ENCODE results near the gene TUBB4A.

The TUBB4A gene

GRCh38 chr19:6452223-6452614 is 49.9 kb downstream of the TUBB4A start:
- ChIA-PET POLR2A (no interaction called here), CTCF (no interaction called here)
- Histone ChIP-seq H3K36me3 (ENCODE audit: control insufficient read depth in 4 of 4, insufficient read depth in 4 of 4, low read length in 3 of 4) (peaks cover 0 to 27% (median 11%) of the 10 kb centered on the region in 4 experiments), H3K4me1 (ENCODE audit: control extremely low read depth in 1 of 4, control insufficient read depth in 4 of 4, insufficient read depth in 4 of 4, low read length in 3 of 4) (no peaks in the 10 kb centered on the region), H3K27me3 (replicated peaks in 2 of 5; ENCODE audit: control insufficient read depth in 4 of 5, insufficient read depth in 5 of 5, low read length in 4 of 5) (no peaks in the 10 kb centered on the region), H3K4me3 (ENCODE audit: control insufficient read depth in 1 of 7, extremely low read depth in 1 of 7, insufficient read depth in 4 of 7, low read depth in 2 of 7, low read length in 6 of 7) (no peak overlapping the region), H3K9me3 (ENCODE audit: control extremely low read depth in 1 of 5, control insufficient read depth in 4 of 5, insufficient read depth in 2 of 5, low read depth in 1 of 5, low read length in 4 of 5) (peaks cover 0 to 22% (median 14%) of the 10 kb centered on the region in 5 experiments), H3K27ac (ENCODE audit: insufficient read depth in 1 of 2, low read depth in 1 of 2, low read length in 2 of 2, poor library complexity in 1 of 2, severe bottlenecking in 2 of 2) (no peak overlapping the region)
- 96% methylated on average over 18 of the region's 19 CpGs for WGBS (ENCODE audit: insufficient coverage)
- no peak for DNase-seq

GRCh38 chr19:6451583-6452222 is 50.4 kb downstream of the TUBB4A start:
- DNase-seq = no peak
- Histone ChIP-seq H3K27me3 (replicated peaks in 2 of 5; ENCODE audit: control insufficient read depth in 4 of 5, insufficient read depth in 5 of 5, low read length in 4 of 5) (no peaks in the 10 kb centered on the region), H3K27ac (ENCODE audit: insufficient read depth in 1 of 2, low read depth in 1 of 2, low read length in 2 of 2, poor library complexity in 1 of 2, severe bottlenecking in 2 of 2) (no peak overlapping the region), H3K9me3 (ENCODE audit: control extremely low read depth in 1 of 5, control insufficient read depth in 4 of 5, insufficient read depth in 2 of 5, low read depth in 1 of 5, low read length in 4 of 5) (peaks cover 0 to 22% (median 14%) of the 10 kb centered on the region in 5 experiments), H3K4me1 (ENCODE audit: control extremely low read depth in 1 of 4, control insufficient read depth in 4 of 4, insufficient read depth in 4 of 4, low read length in 3 of 4) (no peaks in the 10 kb centered on the region), H3K36me3 (ENCODE audit: control insufficient read depth in 4 of 4, insufficient read depth in 4 of 4, low read length in 3 of 4) (peaks cover 0 to 27% (median 11%) of the 10 kb centered on the region in 4 experiments), H3K4me3 (ENCODE audit: control insufficient read depth in 1 of 7, extremely low read depth in 1 of 7, insufficient read depth in 4 of 7, low read depth in 2 of 7, low read length in 6 of 7) (no peak overlapping the region)
- ChIA-PET POLR2A (no interaction called here), CTCF (no interaction called here)
- WGBS (ENCODE audit: insufficient coverage) = 96% methylated on average over 5 of the region's 7 CpGs

DNA sequence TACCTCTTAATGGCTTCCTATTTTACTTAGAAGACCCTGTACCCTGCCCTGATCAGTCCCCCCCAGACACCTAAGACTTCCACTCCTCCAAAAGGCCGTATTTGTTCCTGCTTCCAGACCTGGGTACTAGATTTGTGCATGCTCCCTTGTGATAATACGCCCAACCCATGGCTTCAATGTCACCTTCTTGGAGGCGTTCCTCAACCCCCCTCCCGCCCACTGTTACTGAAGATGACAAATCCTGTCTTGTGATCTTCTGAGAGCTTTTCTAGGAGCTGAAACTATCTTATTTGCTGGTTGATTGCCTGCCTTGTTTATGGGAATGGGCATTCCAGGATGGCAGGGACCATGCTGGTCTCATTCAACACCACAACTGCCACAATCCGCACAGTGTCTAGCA is 51.9 kb downstream of the TUBB4A start:
- H3K9me3 ChIP-seq (ENCODE audit: control extremely low read depth in 1 of 5, control insufficient read depth in 4 of 5, insufficient read depth in 2 of 5, low read depth in 1 of 5, low read length in 4 of 5) = peaks cover 0 to 22% (median 12%) of the 10 kb centered on the region in 5 experiments
- peaks cover 0 to 26% (median 10%) of the 10 kb centered on the region in 4 experiments for H3K36me3 ChIP-seq (ENCODE audit: control insufficient read depth in 4 of 4, insufficient read depth in 4 of 4, low read length in 3 of 4)
- ChIA-PET CTCF (no interaction called here), POLR2A (no interaction called here)
- WGBS (ENCODE audit: insufficient coverage) = 98% methylated on average over 4 of the region's 5 CpGs
- H3K4me1 ChIP-seq (ENCODE audit: control extremely low read depth in 1 of 4, control insufficient read depth in 4 of 4, insufficient read depth in 4 of 4, low read length in 3 of 4) = no peaks in the 10 kb centered on the region
- H3K27me3 ChIP-seq (replicated peaks in 2 of 5; ENCODE audit: control insufficient read depth in 4 of 5, insufficient read depth in 5 of 5, low read length in 4 of 5) = no peaks in the 10 kb centered on the region
- no peak for DNase-seq
- H3K4me3 ChIP-seq (ENCODE audit: control insufficient read depth in 1 of 7, extremely low read depth in 1 of 7, insufficient read depth in 4 of 7, low read depth in 2 of 7, low read length in 6 of 7) = no peak overlapping the region
- H3K27ac ChIP-seq (ENCODE audit: insufficient read depth in 1 of 2, low read depth in 1 of 2, low read length in 2 of 2, poor library complexity in 1 of 2, severe bottlenecking in 2 of 2) = no peak overlapping the region

GRCh38 chr19:6448045-6448444 is 54.1 kb downstream of the TUBB4A start:
- POLR2A ChIA-PET = no interaction called here
- Histone ChIP-seq H3K36me3 (ENCODE audit: control insufficient read depth in 4 of 4, insufficient read depth in 4 of 4, low read length in 3 of 4) (peaks cover 0 to 13% (median 0%) of the 10 kb centered on the region in 4 experiments), H3K27ac (ENCODE audit: insufficient read depth in 1 of 2, low read depth in 1 of 2, low read length in 2 of 2, poor library complexity in 1 of 2, severe bottlenecking in 2 of 2) (no peak overlapping the region), H3K9me3 (ENCODE audit: control extremely low read depth in 1 of 5, control insufficient read depth in 4 of 5, insufficient read depth in 2 of 5, low read depth in 1 of 5, low read length in 4 of 5) (peaks cover 0 to 6% (median 0%) of the 10 kb centered on the region in 5 experiments), H3K4me1 (ENCODE audit: control extremely low read depth in 1 of 4, control insufficient read depth in 4 of 4, insufficient read depth in 4 of 4, low read length in 3 of 4) (no peaks in the 10 kb centered on the region), H3K4me3 (ENCODE audit: control insufficient read depth in 1 of 7, extremely low read depth in 1 of 7, insufficient read depth in 4 of 7, low read depth in 2 of 7, low read length in 6 of 7) (no peak overlapping the region), H3K27me3 (replicated peaks in 2 of 5; ENCODE audit: control insufficient read depth in 4 of 5, insufficient read depth in 5 of 5, low read length in 4 of 5) (no peaks in the 10 kb centered on the region)
- CTCF ChIA-PET = no interaction called here
- no peak for DNase-seq
- WGBS (ENCODE audit: insufficient coverage) = 100% methylated on average over 3 of the region's 3 CpGs

- ChIA-PET CTCF (no interaction called here), POLR2A (no interaction called here)
- Histone ChIP-seq H3K4me3 (ENCODE audit: control insufficient read depth in 1 of 7, extremely low read depth in 1 of 7, insufficient read depth in 4 of 7, low read depth in 2 of 7, low read length in 6 of 7) (no peak overlapping the region), H3K9me3 (ENCODE audit: control extremely low read depth in 1 of 5, control insufficient read depth in 4 of 5, insufficient read depth in 2 of 5, low read depth in 1 of 5, low read length in 4 of 5) (peaks cover 0 to 6% (median 0%) of the 10 kb centered on the region in 5 experiments), H3K27ac (ENCODE audit: insufficient read depth in 1 of 2, low read depth in 1 of 2, low read length in 2 of 2, poor library complexity in 1 of 2, severe bottlenecking in 2 of 2) (no peak overlapping the region), H3K36me3 (ENCODE audit: control insufficient read depth in 4 of 4, insufficient read depth in 4 of 4, low read length in 3 of 4) (peaks cover 0 to 4% (median 0%) of the 10 kb centered on the region in 4 experiments), H3K4me1 (ENCODE audit: control extremely low read depth in 1 of 4, control insufficient read depth in 4 of 4, insufficient read depth in 4 of 4, low read length in 3 of 4) (no peaks in the 10 kb centered on the region), H3K27me3 (replicated peaks in 2 of 5; ENCODE audit: control insufficient read depth in 4 of 5, insufficient read depth in 5 of 5, low read length in 4 of 5) (no peaks in the 10 kb centered on the region)
- no peak for DNase-seq
- 100% methylated on average over 3 of the region's 3 CpGs for WGBS (ENCODE audit: insufficient coverage)
Measured at GRCh38 chr19:6446452-6446851, 55.7 kb downstream of the TUBB4A start.
